Gastrocnemius medialis (tissue), 4 donors: Measurements from ENCODE around the gene BAAT. TPM values are rescaled to one million over a fixed set of nuclear protein-coding genes. Genes with fewer than 3 reads are reported as not detected.

Experiments used
- ATAC-seq, 2 donors: fragments of 150-250 bp; one replicate each; pipeline ENCODE4 v1.9.1; 2016
- DNase-seq, 2 donors: peaks; one replicate each; pipeline ENCODE4 v3.0.0-alpha.2; 2019
- H3K27ac ChIP-seq, 4 donors: fragments of 200-600 bp; sonication (generic); 1 replicate in 1 of 4; 2 replicates in 3 of 4; pipeline ENCODE4 v1.5.1; 2016 to 2018; ENCODE audit warnings: mild to moderate bottlenecking in 2 of 4, moderate library complexity in 1 of 4
- H3K27me3 ChIP-seq, 3 donors: fragments of 200-600 bp; sonication (generic) in 2 of 3; 1 replicate in 1 of 3; 2 replicates in 2 of 3; pipeline versions ENCODE4 v1.5.1 to v1.6.0; 2016 to 2019; ENCODE audit warnings: mild to moderate bottlenecking in 1 of 3, moderate library complexity in 1 of 3
- H3K36me3 ChIP-seq, 2 donors: fragments of 200-600 bp; sonication (generic) in 1 of 2; one replicate each; pipeline ENCODE4 v1.5.1; 2017 to 2018
- H3K4me1 ChIP-seq, 2 donors: fragments of 200-600 bp; sonication (generic) in 1 of 2; one replicate each; pipeline ENCODE4 v1.5.1; 2016 to 2017; ENCODE audit warnings: mild to moderate bottlenecking in 2 of 2
- H3K4me3 ChIP-seq, 4 donors: fragments of 200-600 bp; sonication (generic) in 3 of 4; 1 replicate in 1 of 4; 2 replicates in 3 of 4; pipeline ENCODE4 v1.5.1; 2016 to 2019; ENCODE audit warnings: mild to moderate bottlenecking in 2 of 4
- H3K9me3 ChIP-seq, 3 donors: fragments of 200-600 bp; sonication (generic) in 2 of 3; 1 replicate in 1 of 3; 2 replicates in 2 of 3; pipeline ENCODE4 v1.5.1; 2016 to 2019
- POLR2A ChIP-seq, 2 donors: fragments of 450-650 bp; IDR thresholded peaks; one replicate each; pipeline ENCODE4 v1.6.1; 2017; ENCODE audit warnings: antibody characterized with exemption in 2 of 2, mild to moderate bottlenecking in 2 of 2, moderate library complexity in 2 of 2
- in situ Hi-C, 4 donors: fragments of 200-750 bp; cut with MboI; loops; one replicate each; pipeline versions ENCODE4 v1.15.0 to v1.8.0; 2017; ENCODE audit warnings: low sequenced_read_pairs in 4 of 4
- intact Hi-C: fragments of 100-400 bp; cut with DNase I; formaldehyde crosslinking; loops from one replicate; pipeline ENCODE4 v1.15.1; 2023; ENCODE audit warnings: low total_unique reads
- total RNA-seq, 4 donors: library from RNA; depleted of rRNA; stranded (reverse); fragments of >200 nt; gene quantifications; one replicate each; pipeline versions ENCODE4 v1.1.0 to v1.2.3, GENCODE V29; 2016
- TF ChIP-seq, protein P1 (sequence below), 5 experiments: fragments of 450-650 bp in 3 of 5; fragments of 200-600 bp in 2 of 5; sonication (generic) in 2 of 5; IDR thresholded peaks in 4 of 5; conservative IDR thresholded peaks in 1 of 5; 1 replicate in 4 of 5; 2 replicates in 1 of 5; pipeline ENCODE4 v1.5.1; 2016 to 2019; ENCODE audit warnings: antibody characterized with exemption in 5 of 5, mild to moderate bottlenecking in 3 of 5, moderate library complexity in 3 of 5

BAAT gene
- total RNA-seq, 4 donors from 2014 or later, result 1.2 to 3.8 (median 1.3) TPM; not detected in 1

DNA sequence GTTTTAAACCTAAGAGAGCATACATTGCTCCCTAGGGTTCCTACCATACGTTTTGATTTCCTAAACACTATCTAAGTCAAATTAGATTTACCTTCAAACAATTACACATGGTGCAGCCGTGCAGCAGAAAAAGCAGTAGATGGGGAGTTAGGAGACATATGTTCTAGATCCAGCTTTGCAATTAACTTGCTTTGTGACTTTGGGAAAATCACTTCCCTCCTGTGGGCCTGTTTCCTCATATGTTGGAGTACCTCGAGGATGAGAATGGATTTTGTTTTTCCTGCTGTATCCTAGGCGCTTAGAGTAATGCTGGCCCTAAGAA lies 12.9 kb upstream of the BAAT start:
- H3K4me1 ChIP-seq, result peaks cover 37 to 49% of the 10 kb centered on the region in 2 donors
- ATAC-seq (no peak), DNase-seq (no peak)
- no peaks in the 10 kb centered on the region for H3K27me3 ChIP-seq
- peak overlapping the region; percentile 86 to 97 (median 90) for H3K27ac ChIP-seq
- H3K4me3 ChIP-seq, result peak overlapping the region; percentile 71 to 85 (median 78)
- in situ Hi-C loops, result loop anchor here in 2 of 4 donors (5.0 kb wide), 1 partner anchor 135 kb away; the partner anchor contains the start of gene RNF20 (in 2 of the 2)
- intact Hi-C loops, result loop anchor here (1.0 to 5.0 kb wide), 3 partner anchors 136 to 1580 kb away; partner anchors contain the start of genes MSANTD3 and RNF20
- TF ChIP-seq POLR2A (IDR thresholded peaks at IDR 0.05), result no peak
- TF ChIP-seq, protein P1, sequence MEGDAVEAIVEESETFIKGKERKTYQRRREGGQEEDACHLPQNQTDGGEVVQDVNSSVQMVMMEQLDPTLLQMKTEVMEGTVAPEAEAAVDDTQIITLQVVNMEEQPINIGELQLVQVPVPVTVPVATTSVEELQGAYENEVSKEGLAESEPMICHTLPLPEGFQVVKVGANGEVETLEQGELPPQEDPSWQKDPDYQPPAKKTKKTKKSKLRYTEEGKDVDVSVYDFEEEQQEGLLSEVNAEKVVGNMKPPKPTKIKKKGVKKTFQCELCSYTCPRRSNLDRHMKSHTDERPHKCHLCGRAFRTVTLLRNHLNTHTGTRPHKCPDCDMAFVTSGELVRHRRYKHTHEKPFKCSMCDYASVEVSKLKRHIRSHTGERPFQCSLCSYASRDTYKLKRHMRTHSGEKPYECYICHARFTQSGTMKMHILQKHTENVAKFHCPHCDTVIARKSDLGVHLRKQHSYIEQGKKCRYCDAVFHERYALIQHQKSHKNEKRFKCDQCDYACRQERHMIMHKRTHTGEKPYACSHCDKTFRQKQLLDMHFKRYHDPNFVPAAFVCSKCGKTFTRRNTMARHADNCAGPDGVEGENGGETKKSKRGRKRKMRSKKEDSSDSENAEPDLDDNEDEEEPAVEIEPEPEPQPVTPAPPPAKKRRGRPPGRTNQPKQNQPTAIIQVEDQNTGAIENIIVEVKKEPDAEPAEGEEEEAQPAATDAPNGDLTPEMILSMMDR (IDR thresholded peaks at IDR 0.05 in 4 of 5, conservative IDR thresholded peaks at IDR 0.05 in 1 of 5), result no peak
- peaks cover 0 to 42% of the 10 kb centered on the region in 2 donors for H3K36me3 ChIP-seq
- no peaks in the 10 kb centered on the region for H3K9me3 ChIP-seq

DNA sequence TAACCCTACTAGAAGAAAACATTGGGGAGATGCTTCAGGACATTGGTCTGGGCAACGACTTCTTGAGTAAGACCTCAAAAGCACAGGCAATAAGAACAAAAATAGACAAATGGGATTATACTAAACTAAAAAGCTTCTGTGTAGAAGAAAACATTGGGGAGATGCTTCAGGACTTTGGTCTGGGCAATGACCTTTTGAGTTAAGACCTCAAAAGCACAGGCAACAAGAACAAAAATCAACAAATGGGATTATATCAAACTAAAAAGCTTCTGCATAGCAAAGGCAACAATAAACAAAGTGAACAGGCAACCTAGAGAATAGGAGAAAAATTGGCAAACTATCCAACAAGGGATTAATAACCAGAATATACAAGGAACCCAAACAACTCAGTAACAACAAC lies 9.9 kb upstream of the BAAT start:
- no peak for TF ChIP-seq POLR2A (IDR thresholded peaks at IDR 0.05)
- TF ChIP-seq, protein P1 (IDR thresholded peaks at IDR 0.05 in 4 of 5, conservative IDR thresholded peaks at IDR 0.05 in 1 of 5), result no peak
- intact Hi-C loops, result loop anchor here (5.0 kb wide), 2 partner anchors 967 to 1577 kb away; partner anchors contain the start of gene MSANTD3
- ATAC-seq, result no peak

DNA sequence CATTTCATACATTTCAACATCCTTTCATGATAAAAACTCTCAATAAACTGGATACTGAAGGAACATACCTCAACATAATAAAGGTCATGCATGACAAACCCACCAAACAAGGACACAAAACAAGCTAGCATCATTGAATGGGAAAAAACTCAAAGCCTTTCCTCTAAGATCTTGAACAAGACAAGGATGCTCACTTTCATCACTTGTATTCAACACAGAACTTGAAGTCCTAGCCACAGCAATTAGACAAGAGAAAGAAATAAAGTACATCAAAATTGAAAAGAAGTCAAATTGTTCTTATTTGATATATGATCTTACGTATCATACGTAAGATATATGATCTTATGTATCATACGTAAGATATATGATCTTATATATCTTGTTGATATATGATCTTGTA lies 8.3 kb upstream of the BAAT start:
- no peak overlapping the region for H3K27ac ChIP-seq
- peaks cover 0 to 33% of the 10 kb centered on the region in 2 donors for H3K36me3 ChIP-seq
- H3K4me3 ChIP-seq, result no peak overlapping the region
- intact Hi-C loops (no loop called here), in situ Hi-C loops (no loop called here)
- H3K4me1 ChIP-seq, result peaks cover 16 to 20% of the 10 kb centered on the region in 2 donors
- TF ChIP-seq, protein P1 (IDR thresholded peaks at IDR 0.05 in 4 of 5, conservative IDR thresholded peaks at IDR 0.05 in 1 of 5), result no peak
- no peak for TF ChIP-seq POLR2A (IDR thresholded peaks at IDR 0.05)
- DNase-seq, result no peak
- ATAC-seq, result no peak
- no peaks in the 10 kb centered on the region for H3K9me3 ChIP-seq
- H3K27me3 ChIP-seq, result no peaks in the 10 kb centered on the region

More for the DNA sequence above, 9.9 kb upstream of the BAAT start:
- no peak for DNase-seq
- H3K9me3 ChIP-seq, result no peaks in the 10 kb centered on the region
- H3K36me3 ChIP-seq, result peaks cover 0 to 26% of the 10 kb centered on the region in 2 donors
- no peak overlapping the region for H3K4me3 ChIP-seq
- H3K27ac ChIP-seq, result no peak overlapping the region
- no peaks in the 10 kb centered on the region for H3K27me3 ChIP-seq
- peaks cover 21 to 25% of the 10 kb centered on the region in 2 donors for H3K4me1 ChIP-seq
- in situ Hi-C loops, result loop anchor here in 2 of 4 donors (5.0 kb wide), 1 partner anchor 138 kb away; the partner anchor contains the start of gene RNF20 (in 2 of the 2)

DNA sequence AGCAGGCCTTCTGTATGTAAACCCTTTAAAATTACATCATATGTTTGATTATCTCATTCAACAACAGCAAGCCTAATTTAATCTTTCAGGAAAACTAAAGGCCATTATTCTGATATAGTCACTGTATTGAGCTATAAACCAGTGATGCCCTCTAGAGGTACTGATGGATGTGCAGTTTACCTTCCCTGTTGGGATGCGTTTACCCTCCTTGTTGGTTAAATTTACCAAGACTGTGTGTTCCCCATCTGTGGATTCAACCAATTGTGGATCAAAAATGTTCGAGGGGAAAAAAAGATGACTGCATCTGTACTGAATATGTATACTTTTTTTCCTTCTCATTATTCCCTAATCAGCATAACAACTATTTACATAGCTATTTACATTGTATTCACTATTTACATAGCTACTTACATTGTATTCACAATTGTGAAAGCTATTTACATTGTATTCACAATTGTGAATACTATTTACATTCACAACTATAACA lies 3.7 kb upstream of the BAAT start:
- no peak for DNase-seq
- Histone ChIP-seq H3K27me3 (no peaks in the 10 kb centered on the region), H3K4me1 (no peaks in the 10 kb centered on the region), H3K4me3 (no peak overlapping the region), H3K27ac (no peak overlapping the region), H3K9me3 (no peaks in the 10 kb centered on the region), H3K36me3 (peaks cover 0 to 14% of the 10 kb centered on the region in 2 donors)
- intact Hi-C loops (no loop called here), in situ Hi-C loops (no loop called here)
- TF ChIP-seq POLR2A (IDR thresholded peaks at IDR 0.05), result no peak
- TF ChIP-seq, protein P1 (IDR thresholded peaks at IDR 0.05 in 4 of 5, conservative IDR thresholded peaks at IDR 0.05 in 1 of 5), result no peak
- ATAC-seq, result no peak
